Parathyroid adenoma (tissue), 2 donors: ENCODE measurements around the gene ARHGAP10.

ENCODE experiments used
- H2AFZ ChIP-seq: fragments of 300-600 bp; sonication (generic); one replicate; pipeline ENCODE4 v1.7.0; 2017; ENCODE audit warnings: antibody characterized with exemption, mild to moderate bottlenecking
- H3K27ac ChIP-seq: fragments of 300-600 bp; sonication (generic); one replicate; pipeline ENCODE4 v1.7.0; 2017
- H3K27me3 ChIP-seq: fragments of 300-600 bp; sonication (generic); one replicate; pipeline ENCODE4 v1.7.0; 2017; ENCODE audit warnings: low read length; ENCODE audit not compliant: control insufficient read depth, insufficient read depth
- H3K36me3 ChIP-seq: fragments of 300-600 bp; sonication (generic); one replicate; pipeline ENCODE4 v1.7.0; 2017; ENCODE audit warnings: low read length; ENCODE audit not compliant: control insufficient read depth, insufficient read depth
- H3K4me1 ChIP-seq: fragments of 300-600 bp; sonication (generic); one replicate; pipeline ENCODE4 v1.7.0; 2017; ENCODE audit warnings: control low read depth
- H3K4me2 ChIP-seq: fragments of 300-600 bp; sonication (generic); one replicate; pipeline ENCODE4 v1.7.0; 2017; ENCODE audit warnings: low read length
- H3K4me3 ChIP-seq: fragments of 300-600 bp; sonication (generic); one replicate; pipeline ENCODE4 v1.7.0; 2017; ENCODE audit warnings: low read depth, low read length
- H3K79me2 ChIP-seq: fragments of 300-600 bp; sonication (generic); one replicate; pipeline ENCODE4 v1.7.0; 2017; ENCODE audit warnings: control low read depth
- H3K9ac ChIP-seq: fragments of 300-600 bp; sonication (generic); one replicate; pipeline ENCODE4 v1.7.0; 2017; ENCODE audit warnings: mild to moderate bottlenecking
- H3K9me3 ChIP-seq: fragments of 300-600 bp; sonication (generic); one replicate; pipeline ENCODE4 v1.7.0; 2017; ENCODE audit warnings: low read length; ENCODE audit not compliant: control insufficient read depth
- CTCF ChIP-seq: fragments of 300-600 bp; sonication (generic); IDR thresholded peaks from one replicate; pipeline ENCODE4 v1.7.0; 2017; ENCODE audit warnings: antibody characterized with exemption, mild to moderate bottlenecking
- donor health status: primary hyperparathyroidism.

The ARHGAP10 gene

GRCh38 chr4:147755561-147756295, 23.8 kb downstream of the ARHGAP10 start:
- Histone ChIP-seq H3K4me1 (no peaks in the 10 kb centered on the region), H2AFZ (no peak overlapping the region), H3K27me3 (no peaks in the 10 kb centered on the region), H3K27ac (no peak overlapping the region), H3K4me3 (no peak overlapping the region), H3K79me2 (peaks cover 2% of the 10 kb centered on the region), H3K36me3 (no peaks in the 10 kb centered on the region), H3K9ac (no peak overlapping the region), H3K4me2 (no peak overlapping the region), H3K9me3 (no peaks in the 10 kb centered on the region)
- no peak for TF ChIP-seq CTCF

- no peak overlapping the region for H2AFZ ChIP-seq
- no peaks in the 10 kb centered on the region for H3K4me1 ChIP-seq
- no peak for TF ChIP-seq CTCF
- no peak overlapping the region for H3K27ac ChIP-seq
- H3K79me2 ChIP-seq = no peaks in the 10 kb centered on the region
- no peaks in the 10 kb centered on the region for H3K27me3 ChIP-seq
- no peaks in the 10 kb centered on the region for H3K36me3 ChIP-seq
- no peaks in the 10 kb centered on the region for H3K9me3 ChIP-seq
- H3K4me3 ChIP-seq = no peak overlapping the region
- no peak overlapping the region for H3K4me2 ChIP-seq
- H3K9ac ChIP-seq = no peak overlapping the region
Observed at GRCh38 chr4:147756417-147756816, 24.5 kb downstream of the ARHGAP10 start.

GRCh38 chr4:147760176-147760575, 28.3 kb downstream of the ARHGAP10 start:
- Histone ChIP-seq H3K4me3 (no peak overlapping the region), H3K27ac (no peak overlapping the region), H3K79me2 (no peaks in the 10 kb centered on the region), H3K36me3 (no peaks in the 10 kb centered on the region), H3K4me2 (no peak overlapping the region), H3K9me3 (no peaks in the 10 kb centered on the region), H3K4me1 (no peaks in the 10 kb centered on the region), H3K27me3 (no peaks in the 10 kb centered on the region), H2AFZ (no peak overlapping the region), H3K9ac (no peak overlapping the region)
- TF ChIP-seq CTCF = no peak

- H3K4me1 ChIP-seq = no peaks in the 10 kb centered on the region
- no peaks in the 10 kb centered on the region for H3K36me3 ChIP-seq
- no peaks in the 10 kb centered on the region for H3K9me3 ChIP-seq
- H3K79me2 ChIP-seq = peaks cover 3% of the 10 kb centered on the region
- no peaks in the 10 kb centered on the region for H3K27me3 ChIP-seq
- no peak for TF ChIP-seq CTCF
- H2AFZ ChIP-seq = no peak overlapping the region
- no peak overlapping the region for H3K27ac ChIP-seq
- no peak overlapping the region for H3K4me3 ChIP-seq
- H3K9ac ChIP-seq = no peak overlapping the region
- H3K4me2 ChIP-seq = no peak overlapping the region
Observed at GRCh38 chr4:147760695-147761094, 28.8 kb downstream of the ARHGAP10 start.

- Histone ChIP-seq H3K9me3 (no peaks in the 10 kb centered on the region), H3K9ac (no peak overlapping the region), H2AFZ (no peak overlapping the region), H3K79me2 (peaks cover 4% of the 10 kb centered on the region), H3K36me3 (no peaks in the 10 kb centered on the region), H3K4me1 (no peaks in the 10 kb centered on the region), H3K27ac (no peak overlapping the region), H3K27me3 (no peaks in the 10 kb centered on the region), H3K4me2 (peak overlapping the region; percentile 26), H3K4me3 (no peak overlapping the region)
- no peak for TF ChIP-seq CTCF
Observed at GRCh38 chr4:147761218-147761883, 29.5 kb downstream of the ARHGAP10 start.
